Measurements from ENCODE around the gene B2M. TPM values are rescaled to one million over a fixed set of nuclear protein-coding genes. Genes with fewer than 3 reads are reported as not detected.
A peak's percentile ranks its signal among the peaks of the same experiment; 100 is the strongest.
"Not testable (repeated sequence)": the region's sequence is repeated elsewhere in the genome, so short reads cannot be mapped to it uniquely, and the experiment has no call there.

Gene B2M
- total RNA-seq, 1 donor from 2014 or later: 237 TPM

DNA sequence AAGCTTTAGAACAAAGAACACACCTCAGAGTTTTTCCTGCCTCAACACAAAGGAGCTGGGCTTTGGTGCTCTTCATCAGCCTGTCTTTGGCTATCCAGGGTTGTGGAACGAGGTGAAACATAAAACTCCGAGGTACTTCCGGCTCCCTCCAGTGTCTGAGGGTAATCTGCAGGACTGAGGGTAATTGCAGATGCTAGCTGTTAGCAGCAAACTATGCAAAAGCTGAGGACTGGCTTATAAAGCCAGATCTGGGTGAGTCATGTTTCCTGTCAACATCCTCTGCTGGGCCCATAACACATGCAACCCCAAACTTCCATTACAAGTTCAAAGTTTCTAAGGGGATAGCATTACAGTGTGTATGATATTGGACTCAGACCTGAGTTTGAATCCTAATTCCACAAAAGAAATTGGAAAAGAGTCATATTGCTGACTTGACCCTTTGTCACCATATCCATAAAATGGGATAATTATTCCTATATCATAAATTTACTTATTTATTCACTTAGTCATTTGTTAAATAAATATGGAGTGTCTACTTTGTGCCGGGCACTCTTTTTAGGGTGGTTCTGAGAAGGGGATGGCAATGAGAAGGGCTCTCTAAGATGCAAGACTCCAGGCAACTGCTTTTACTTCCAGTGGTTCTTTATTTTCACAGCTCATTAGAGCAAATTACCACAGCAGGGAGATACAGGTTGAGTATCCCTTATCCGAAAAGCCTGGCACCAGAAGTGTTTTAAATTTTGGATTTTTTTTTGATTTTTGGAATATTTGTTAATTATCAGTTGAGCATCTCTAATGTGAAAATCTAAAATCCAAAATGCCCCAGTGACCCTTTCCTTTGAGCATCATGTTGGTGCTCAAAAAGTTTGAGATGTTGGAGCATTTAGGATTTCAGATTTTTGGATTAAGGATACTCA is 15.5 kb downstream of the B2M start:
- Mint-ChIP-seq H3K36me3 (peaks cover 2% of the 10 kb centered on the region), H3K27me3 (ENCODE audit: low read depth) (no peaks in the 10 kb centered on the region), H3K4me1 (peaks cover 18% of the 10 kb centered on the region), H3K9me3 (no peaks in the 10 kb centered on the region), H3K4me3 (no peak overlapping the region), H3K27ac (peak overlapping the region; percentile 99)
- no peak for DNase-seq (ENCODE audit: low spot score in 2 of 2, unreplicated experiment in 2 of 2)
- TF ChIP-seq, protein P1, sequence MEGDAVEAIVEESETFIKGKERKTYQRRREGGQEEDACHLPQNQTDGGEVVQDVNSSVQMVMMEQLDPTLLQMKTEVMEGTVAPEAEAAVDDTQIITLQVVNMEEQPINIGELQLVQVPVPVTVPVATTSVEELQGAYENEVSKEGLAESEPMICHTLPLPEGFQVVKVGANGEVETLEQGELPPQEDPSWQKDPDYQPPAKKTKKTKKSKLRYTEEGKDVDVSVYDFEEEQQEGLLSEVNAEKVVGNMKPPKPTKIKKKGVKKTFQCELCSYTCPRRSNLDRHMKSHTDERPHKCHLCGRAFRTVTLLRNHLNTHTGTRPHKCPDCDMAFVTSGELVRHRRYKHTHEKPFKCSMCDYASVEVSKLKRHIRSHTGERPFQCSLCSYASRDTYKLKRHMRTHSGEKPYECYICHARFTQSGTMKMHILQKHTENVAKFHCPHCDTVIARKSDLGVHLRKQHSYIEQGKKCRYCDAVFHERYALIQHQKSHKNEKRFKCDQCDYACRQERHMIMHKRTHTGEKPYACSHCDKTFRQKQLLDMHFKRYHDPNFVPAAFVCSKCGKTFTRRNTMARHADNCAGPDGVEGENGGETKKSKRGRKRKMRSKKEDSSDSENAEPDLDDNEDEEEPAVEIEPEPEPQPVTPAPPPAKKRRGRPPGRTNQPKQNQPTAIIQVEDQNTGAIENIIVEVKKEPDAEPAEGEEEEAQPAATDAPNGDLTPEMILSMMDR (IDR thresholded peaks at IDR 0.05; ENCODE audit: unreplicated experiment): no peak

DNA sequence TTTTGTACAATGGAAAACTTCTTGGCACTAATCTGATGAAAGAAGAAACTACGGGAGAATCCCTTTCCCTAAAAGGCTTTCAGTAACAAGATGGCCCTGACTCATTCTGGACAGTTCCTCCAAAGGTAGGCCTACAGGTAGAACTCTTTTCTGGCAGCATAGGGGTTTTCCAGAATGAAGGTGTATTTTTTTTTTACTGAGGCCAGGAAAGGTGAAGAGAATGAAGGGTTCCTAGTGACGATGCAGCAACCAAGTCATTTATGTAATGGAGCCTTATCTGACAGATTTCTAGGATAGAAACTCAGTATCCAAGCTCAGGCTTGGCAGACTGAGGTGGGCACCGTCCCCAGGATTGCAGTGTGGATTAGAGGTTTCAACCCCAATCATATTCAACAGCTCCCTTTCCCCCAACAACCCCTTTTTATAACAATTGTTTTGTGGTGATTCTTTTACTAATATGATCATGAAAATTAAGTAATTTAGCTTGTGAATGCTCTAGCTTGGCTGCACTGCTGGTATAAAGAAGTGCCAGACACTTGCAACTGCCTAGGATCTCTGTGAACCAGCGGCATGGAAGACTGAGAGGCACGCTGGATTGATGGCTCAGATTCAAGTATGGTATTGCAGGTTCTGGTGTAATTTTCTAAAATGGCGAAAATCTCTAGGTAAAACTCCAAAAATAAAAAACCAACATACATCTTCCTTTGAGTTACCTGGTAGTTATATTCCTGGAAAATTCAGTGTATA is 16.3 kb downstream of the B2M start:
- TF ChIP-seq, protein P1 (IDR thresholded peaks at IDR 0.05; ENCODE audit: unreplicated experiment): no peak
- Mint-ChIP-seq H3K27ac (peak overlapping the region; percentile 99), H3K4me3 (no peak overlapping the region), H3K36me3 (peaks cover 3% of the 10 kb centered on the region), H3K27me3 (ENCODE audit: low read depth) (no peaks in the 10 kb centered on the region), H3K9me3 (no peaks in the 10 kb centered on the region), H3K4me1 (peaks cover 18% of the 10 kb centered on the region)
- DNase-seq (ENCODE audit: low spot score in 2 of 2, unreplicated experiment in 2 of 2): no peak

DNA sequence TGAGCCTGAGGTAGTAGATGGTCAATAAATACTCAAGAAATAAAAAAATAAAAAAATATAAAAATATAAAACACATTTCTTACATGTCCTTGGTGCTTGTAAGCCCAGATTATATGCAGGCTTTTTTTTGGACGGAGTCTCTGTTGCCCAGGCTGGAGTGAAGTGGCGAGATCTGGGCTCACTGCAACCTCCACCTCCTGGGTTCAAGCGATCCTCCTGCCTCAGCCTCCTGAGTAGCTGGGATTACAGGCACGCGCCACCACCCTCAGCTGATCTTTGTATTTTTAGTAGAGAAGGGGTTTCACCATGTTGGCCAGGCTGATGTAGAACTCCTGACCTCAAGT is 16.9 kb downstream of the B2M start:
- H3K4me1 Mint-ChIP-seq: peaks cover 18% of the 10 kb centered on the region
- DNase-seq (ENCODE audit: low spot score in 2 of 2, unreplicated experiment in 2 of 2); H3K9me3 Mint-ChIP-seq; H3K27me3 Mint-ChIP-seq (ENCODE audit: low read depth); H3K36me3 Mint-ChIP-seq: not testable (repeated sequence)
- peak overlapping the region; percentile 98 for H3K4me3 Mint-ChIP-seq
- peak overlapping the region; percentile 99 for H3K27ac Mint-ChIP-seq

DNA sequence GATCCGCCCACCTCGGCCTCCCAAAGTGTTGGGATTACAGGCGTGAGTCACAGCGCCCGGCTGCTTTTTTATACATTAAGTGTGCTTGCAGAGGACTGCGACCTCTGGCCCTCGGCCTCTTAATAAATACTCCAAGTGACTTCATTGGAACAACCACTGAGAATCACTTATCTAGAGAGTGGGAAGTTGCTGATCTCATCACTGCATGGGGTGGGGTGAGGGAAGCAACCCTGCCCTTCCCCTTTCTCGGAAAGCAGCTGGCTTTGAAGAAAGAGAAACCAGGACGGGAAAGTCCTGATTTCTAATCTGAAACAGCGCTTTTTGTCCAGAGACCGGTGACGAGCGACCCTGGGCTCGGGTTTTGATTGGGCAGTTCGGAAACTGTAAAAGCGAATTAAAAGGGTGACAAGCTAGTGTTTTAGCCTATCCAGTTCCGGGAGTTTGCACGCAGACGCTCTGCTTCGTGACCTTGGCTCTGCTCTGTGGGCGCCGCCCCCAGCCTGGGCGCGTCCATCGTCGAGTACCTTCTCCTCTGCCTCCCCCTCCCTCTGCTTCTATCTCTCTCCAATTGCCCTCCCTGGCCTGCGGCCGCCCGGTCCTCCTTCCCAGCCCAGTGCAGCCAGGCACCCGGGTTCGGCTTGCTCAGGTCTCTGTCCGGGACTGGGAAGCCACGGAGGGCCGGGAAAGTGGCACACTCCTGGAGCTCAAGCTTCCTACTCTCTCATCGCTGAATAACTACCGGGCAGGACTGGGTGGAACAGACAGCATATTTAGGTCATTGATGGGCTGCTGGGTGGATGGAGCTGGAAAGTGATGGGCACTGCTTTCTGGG is 17.5 kb downstream of the B2M start:
- peaks cover 18% of the 10 kb centered on the region for H3K4me1 Mint-ChIP-seq
- H3K27ac Mint-ChIP-seq: peak overlapping the region; percentile 99
- DNase-seq (ENCODE audit: low spot score in 2 of 2, unreplicated experiment in 2 of 2): peak; percentile 67 to 91
- TF ChIP-seq, protein P1 (IDR thresholded peaks at IDR 0.05; ENCODE audit: unreplicated experiment): no peak
- H3K9me3 Mint-ChIP-seq: no peaks in the 10 kb centered on the region
- H3K36me3 Mint-ChIP-seq: peaks cover 5% of the 10 kb centered on the region
- H3K27me3 Mint-ChIP-seq (ENCODE audit: low read depth): no peaks in the 10 kb centered on the region
- peak overlapping the region; percentile 98 for H3K4me3 Mint-ChIP-seq

DNA sequence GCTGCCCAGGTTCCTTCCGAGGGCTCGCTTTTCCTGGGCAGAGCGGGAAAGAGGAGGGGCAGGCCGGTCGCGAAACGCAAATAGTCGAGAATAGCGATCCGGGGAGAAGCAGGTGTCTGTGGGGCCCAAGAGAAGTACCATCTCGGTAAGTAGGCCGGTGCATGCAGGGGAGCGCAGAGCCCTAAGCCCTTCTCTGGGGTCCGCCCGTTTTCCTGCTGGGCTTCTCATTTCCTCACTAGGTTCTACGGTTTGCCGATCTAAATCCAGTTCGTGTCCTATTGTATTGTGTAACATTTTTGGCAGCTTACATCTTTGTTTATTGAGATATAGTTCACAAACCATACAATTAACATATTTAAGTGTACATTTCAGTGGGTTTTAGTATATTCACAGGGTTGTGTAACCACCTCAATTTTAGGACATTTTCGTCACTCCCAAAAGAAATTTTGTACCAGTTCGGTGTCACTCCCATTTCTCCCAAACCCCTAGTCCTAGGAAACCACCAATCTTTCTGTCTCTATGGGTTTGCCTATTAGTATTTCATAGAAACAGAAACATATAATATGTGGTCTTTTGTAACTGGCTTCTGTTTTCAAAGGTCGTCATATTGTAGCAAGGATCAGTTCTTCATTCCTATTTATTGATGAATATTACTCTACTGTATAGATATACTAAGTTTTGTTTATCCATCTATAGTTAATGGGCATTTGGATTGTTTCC is 18.3 kb downstream of the B2M start:
- no peaks in the 10 kb centered on the region for H3K27me3 Mint-ChIP-seq (ENCODE audit: low read depth)
- TF ChIP-seq, protein P1 (IDR thresholded peaks at IDR 0.05; ENCODE audit: unreplicated experiment): no peak
- peaks cover 18% of the 10 kb centered on the region for H3K4me1 Mint-ChIP-seq
- H3K36me3 Mint-ChIP-seq: peaks cover 5% of the 10 kb centered on the region
- H3K9me3 Mint-ChIP-seq: no peaks in the 10 kb centered on the region
- DNase-seq (ENCODE audit: low spot score in 2 of 2, unreplicated experiment in 2 of 2): no peak
- H3K4me3 Mint-ChIP-seq: peak overlapping the region; percentile 98
- H3K27ac Mint-ChIP-seq: peak overlapping the region; percentile 99

Data from mesothelial cell of epicardium (in vitro differentiated cells).